ENCODE data around the gene NXF2. TPM values are rescaled to one million over a fixed set of nuclear protein-coding genes. Genes with fewer than 3 reads are reported as not detected.
"Not testable (repeated sequence)": the region's sequence is repeated elsewhere in the genome, so short reads cannot be mapped to it uniquely, and the experiment has no call there.

NXF2 gene
- total RNA-seq: not detected
- long read RNA-seq, donor 1: 0 reads
- long read RNA-seq, donor 2: 0 reads

- H3K4me3 ChIP-seq; DNase-seq; intact Hi-C loops (cut with DNase I, micrococcal nuclease); H3K9me3 ChIP-seq; ATAC-seq; H3K36me3 ChIP-seq (ENCODE audit: low read depth); H3K4me1 ChIP-seq (ENCODE audit: low read depth): not testable (repeated sequence)
These were observed at the start of gene NXF2 for GRCh38 chrX:102246893-102247292. NXF2 (plus strand) TSS chrX:102247167; CDS start chrX:102307079, 59,912 bp downstream.

GRCh38 chrX:102207940-102208339, 39.0 kb upstream of the NXF2 start:
- intact Hi-C loops (cut with DNase I, micrococcal nuclease); H3K4me1 ChIP-seq (ENCODE audit: low read depth); DNase-seq; H3K36me3 ChIP-seq (ENCODE audit: low read depth); ATAC-seq; H3K9me3 ChIP-seq; H3K4me3 ChIP-seq: not testable (repeated sequence)

GRCh38 chrX:102214986-102215385, 32.0 kb upstream of the NXF2 start, which contains the start of gene TCP11X1:
TCP11X1 (plus strand) TSS chrX:102215301.
- H3K36me3 ChIP-seq (ENCODE audit: low read depth); ATAC-seq; intact Hi-C loops (cut with DNase I, micrococcal nuclease); H3K9me3 ChIP-seq; H3K4me3 ChIP-seq; H3K4me1 ChIP-seq (ENCODE audit: low read depth); DNase-seq: not testable (repeated sequence)

- H3K4me1 ChIP-seq (ENCODE audit: low read depth); H3K9me3 ChIP-seq; H3K36me3 ChIP-seq (ENCODE audit: low read depth); ATAC-seq; DNase-seq; H3K4me3 ChIP-seq; intact Hi-C loops (cut with DNase I, micrococcal nuclease): not testable (repeated sequence)
These were observed 30.5 kb upstream of the NXF2 start for GRCh38 chrX:102216497-102216896.

- H3K36me3 ChIP-seq (ENCODE audit: low read depth); H3K9me3 ChIP-seq; H3K4me3 ChIP-seq; H3K4me1 ChIP-seq (ENCODE audit: low read depth); ATAC-seq; intact Hi-C loops (cut with DNase I, micrococcal nuclease): not testable (repeated sequence)
- DNase-seq: peak in 1 of 3 donors; percentile 8
These were observed 11.3 kb upstream of the NXF2 start for GRCh38 chrX:102235678-102236077.

- ATAC-seq; intact Hi-C loops (cut with DNase I, micrococcal nuclease): not testable (repeated sequence)
- peak in 1 of 3 donors; percentile 19 for DNase-seq
These were observed 6.7 kb upstream of the NXF2 start for GRCh38 chrX:102240265-102240664.

GRCh38 chrX:102272231-102272630, 25.3 kb downstream of the NXF2 start:
- ATAC-seq; H3K4me1 ChIP-seq (ENCODE audit: low read depth); H3K4me3 ChIP-seq; intact Hi-C loops (cut with DNase I, micrococcal nuclease); DNase-seq; H3K9me3 ChIP-seq; H3K36me3 ChIP-seq (ENCODE audit: low read depth): not testable (repeated sequence)

More at GRCh38 chrX:102240265-102240664, 6.7 kb upstream of the NXF2 start:
- H3K4me3 ChIP-seq; H3K36me3 ChIP-seq (ENCODE audit: low read depth); H3K9me3 ChIP-seq; H3K4me1 ChIP-seq (ENCODE audit: low read depth): not testable (repeated sequence)

- no peaks in the 10 kb centered on the region for H3K9me3 ChIP-seq
- intact Hi-C loops (cut with DNase I, micrococcal nuclease): no loop called here
- no peak for ATAC-seq
- peak in 1 of 3 donors; percentile 10 for DNase-seq
- no peak overlapping the region for H3K4me3 ChIP-seq
- no peak for TF ChIP-seq CTCF (IDR thresholded peaks at IDR 0.05)
- H3K4me1 ChIP-seq (ENCODE audit: low read depth): no peaks in the 10 kb centered on the region
- H3K36me3 ChIP-seq (ENCODE audit: low read depth): no peaks in the 10 kb centered on the region
These were observed 91.2 kb downstream of the NXF2 start for GRCh38 chrX:102338162-102338561.

- H3K4me1 ChIP-seq (ENCODE audit: low read depth): no peaks in the 10 kb centered on the region
- intact Hi-C loops (cut with DNase I, micrococcal nuclease): no loop called here
- ATAC-seq (no peak), DNase-seq (peak in 1 of 3 donors; percentile 37)
- no peaks in the 10 kb centered on the region for H3K36me3 ChIP-seq (ENCODE audit: low read depth)
- no peaks in the 10 kb centered on the region for H3K9me3 ChIP-seq
- H3K4me3 ChIP-seq: no peak overlapping the region
- no peak for TF ChIP-seq CTCF (IDR thresholded peaks at IDR 0.05)
These were observed 92.6 kb downstream of the NXF2 start for GRCh38 chrX:102339312-102340298.
